ENCODE measurements around the gene DHRSX.

The DHRSX gene

DNA sequence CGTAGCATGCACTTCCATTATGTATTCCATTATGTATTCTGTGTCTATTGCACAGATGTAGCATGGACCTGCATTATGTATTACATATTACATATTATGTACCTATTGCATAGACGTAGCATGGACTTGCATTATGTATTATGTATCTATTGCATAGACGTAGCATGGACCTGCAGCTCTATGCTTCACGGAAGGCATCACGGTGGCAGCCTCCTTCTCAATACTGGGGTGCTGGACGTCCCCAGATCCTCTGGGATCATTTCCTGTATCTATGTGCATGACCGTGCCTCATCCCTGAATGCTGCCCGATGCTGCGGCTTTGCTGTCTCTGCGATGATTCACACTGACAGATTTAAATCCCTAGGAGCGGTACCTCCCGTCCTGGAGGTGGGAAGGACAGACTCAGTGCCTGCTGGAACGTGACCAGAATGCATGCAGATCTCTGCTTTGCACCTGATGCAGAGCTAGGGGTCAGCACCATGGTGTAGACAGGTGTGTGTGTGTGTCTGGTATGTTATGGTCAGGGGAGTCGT is 317.5 kb downstream of the DHRSX start (continued):
- TF ChIP-seq TCF7L2 (IDR thresholded peaks at IDR 0.05; ENCODE audit: borderline replicate concordance, low read depth, low read length): no peak
- TF ChIP-seq, protein P1, sequence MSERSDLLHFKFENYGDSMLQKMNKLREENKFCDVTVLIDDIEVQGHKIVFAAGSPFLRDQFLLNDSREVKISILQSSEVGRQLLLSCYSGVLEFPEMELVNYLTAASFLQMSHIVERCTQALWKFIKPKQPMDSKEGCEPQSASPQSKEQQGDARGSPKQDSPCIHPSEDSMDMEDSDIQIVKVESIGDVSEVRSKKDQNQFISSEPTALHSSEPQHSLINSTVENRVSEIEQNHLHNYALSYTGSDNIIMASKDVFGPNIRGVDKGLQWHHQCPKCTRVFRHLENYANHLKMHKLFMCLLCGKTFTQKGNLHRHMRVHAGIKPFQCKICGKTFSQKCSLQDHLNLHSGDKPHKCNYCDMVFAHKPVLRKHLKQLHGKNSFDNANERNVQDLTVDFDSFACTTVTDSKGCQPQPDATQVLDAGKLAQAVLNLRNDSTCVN (tag by site-specific recombination; optimal IDR thresholded peaks at IDR 0.05): no peak
- TF ChIP-seq ZNF830 (tag by site-specific recombination; IDR thresholded peaks at IDR 0.05; ENCODE audit: low read depth): no peak
- TF ChIP-seq ZBTB17 (tag by site-specific recombination; IDR thresholded peaks at IDR 0.05): no peak

DNA sequence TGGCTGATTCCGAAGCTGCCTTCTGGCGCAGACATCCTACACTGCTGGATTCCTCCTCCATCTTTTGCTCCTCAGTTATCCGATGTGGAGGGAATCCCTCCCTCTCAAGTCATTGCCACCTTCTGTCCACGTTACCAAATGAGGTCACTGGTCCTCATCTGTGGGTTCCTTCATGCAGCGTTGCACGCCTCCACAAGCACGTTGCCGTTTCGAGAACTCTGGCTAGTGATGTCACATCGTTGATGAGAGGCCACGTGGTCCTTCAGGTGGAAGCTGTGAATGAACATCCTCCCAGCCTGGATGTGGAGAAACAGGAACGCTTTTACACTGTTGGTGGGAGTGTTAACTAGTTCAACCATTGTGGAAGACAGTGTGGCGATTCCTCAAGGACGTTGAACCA is 323.2 kb downstream of the DHRSX start:
- CTCF ChIA-PET: no interaction called here
- no peaks in the 10 kb centered on the region for H3K4me1 ChIP-seq (ENCODE audit: control insufficient read depth, insufficient read depth, low read length)
- H3K36me3 ChIP-seq (ENCODE audit: control insufficient read depth in 2 of 2, insufficient read depth in 1 of 2, low read length in 2 of 2): no peaks in the 10 kb centered on the region
- H3K4me3 ChIP-seq (ENCODE audit: low read depth, low read length): no peak overlapping the region
- no peak overlapping the region for H3K27ac ChIP-seq (ENCODE audit: extremely low read depth, low read depth, low read length)
- POLR2A ChIA-PET: no interaction called here
- no peak for TF ChIP-seq ZNF184 (tag by site-specific recombination; IDR thresholded peaks at IDR 0.05)
- TF ChIP-seq, protein P2, sequence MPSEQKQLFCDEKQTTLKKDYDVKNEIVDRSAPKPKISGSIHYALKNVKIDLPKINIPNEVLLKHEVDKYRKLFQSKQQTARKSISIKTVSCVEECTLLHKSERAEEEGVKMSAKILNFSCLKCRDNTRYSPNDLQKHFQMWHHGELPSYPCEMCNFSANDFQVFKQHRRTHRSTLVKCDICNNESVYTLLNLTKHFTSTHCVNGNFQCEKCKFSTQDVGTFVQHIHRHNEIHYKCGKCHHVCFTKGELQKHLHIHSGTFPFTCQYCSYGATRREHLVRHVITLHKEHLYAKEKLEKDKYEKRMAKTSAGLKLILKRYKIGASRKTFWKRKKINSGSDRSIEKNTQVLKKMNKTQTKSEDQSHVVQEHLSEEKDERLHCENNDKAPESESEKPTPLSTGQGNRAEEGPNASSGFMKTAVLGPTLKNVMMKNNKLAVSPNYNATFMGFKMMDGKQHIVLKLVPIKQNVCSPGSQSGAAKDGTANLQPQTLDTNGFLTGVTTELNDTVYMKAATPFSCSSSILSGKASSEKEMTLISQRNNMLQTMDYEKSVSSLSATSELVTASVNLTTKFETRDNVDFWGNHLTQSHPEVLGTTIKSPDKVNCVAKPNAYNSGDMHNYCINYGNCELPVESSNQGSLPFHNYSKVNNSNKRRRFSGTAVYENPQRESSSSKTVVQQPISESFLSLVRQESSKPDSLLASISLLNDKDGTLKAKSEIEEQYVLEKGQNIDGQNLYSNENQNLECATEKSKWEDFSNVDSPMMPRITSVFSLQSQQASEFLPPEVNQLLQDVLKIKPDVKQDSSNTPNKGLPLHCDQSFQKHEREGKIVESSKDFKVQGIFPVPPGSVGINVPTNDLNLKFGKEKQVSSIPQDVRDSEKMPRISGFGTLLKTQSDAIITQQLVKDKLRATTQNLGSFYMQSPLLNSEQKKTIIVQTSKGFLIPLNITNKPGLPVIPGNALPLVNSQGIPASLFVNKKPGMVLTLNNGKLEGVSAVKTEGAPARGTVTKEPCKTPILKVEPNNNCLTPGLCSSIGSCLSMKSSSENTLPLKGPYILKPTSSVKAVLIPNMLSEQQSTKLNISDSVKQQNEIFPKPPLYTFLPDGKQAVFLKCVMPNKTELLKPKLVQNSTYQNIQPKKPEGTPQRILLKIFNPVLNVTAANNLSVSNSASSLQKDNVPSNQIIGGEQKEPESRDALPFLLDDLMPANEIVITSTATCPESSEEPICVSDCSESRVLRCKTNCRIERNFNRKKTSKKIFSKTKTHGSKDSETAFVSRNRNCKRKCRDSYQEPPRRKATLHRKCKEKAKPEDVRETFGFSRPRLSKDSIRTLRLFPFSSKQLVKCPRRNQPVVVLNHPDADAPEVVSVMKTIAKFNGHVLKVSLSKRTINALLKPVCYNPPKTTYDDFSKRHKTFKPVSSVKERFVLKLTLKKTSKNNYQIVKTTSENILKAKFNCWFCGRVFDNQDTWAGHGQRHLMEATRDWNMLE (tag by site-specific recombination; conservative IDR thresholded peaks at IDR 0.05; ENCODE audit: low read depth): no peak
- TF ChIP-seq ZNF37A (tag by site-specific recombination; IDR thresholded peaks at IDR 0.05): no peak
- no peak for TF ChIP-seq ZNF132 (tag by site-specific recombination; IDR thresholded peaks at IDR 0.05; ENCODE audit: borderline replicate concordance)
- TF ChIP-seq ZNF571 (tag by site-specific recombination; IDR thresholded peaks at IDR 0.05): no peak
- TF ChIP-seq ZNF266 (tag by site-specific recombination; IDR thresholded peaks at IDR 0.05; ENCODE audit: low read depth): no peak
- TF ChIP-seq TCF7L2 (IDR thresholded peaks at IDR 0.05; ENCODE audit: borderline replicate concordance, low read depth, low read length): no peak
- no peak for TF ChIP-seq EGR2 (tag by site-specific recombination; IDR thresholded peaks at IDR 0.05; ENCODE audit: low read depth)
- TF ChIP-seq ZNF121 (tag by site-specific recombination; IDR thresholded peaks at IDR 0.05): no peak
- TF ChIP-seq ZNF529 (tag by site-specific recombination; IDR thresholded peaks at IDR 0.05; ENCODE audit: insufficient replicate concordance): no peak
- no peak for TF ChIP-seq ZNF404 (tag by site-specific recombination; IDR thresholded peaks at IDR 0.05)
- no peak for TF ChIP-seq MZF1 (tag by site-specific recombination; IDR thresholded peaks at IDR 0.05; ENCODE audit: borderline replicate concordance)
- TF ChIP-seq ZSCAN16 (tag by site-specific recombination; IDR thresholded peaks at IDR 0.05): no peak
- no peaks in the 10 kb centered on the region for H3K9me3 ChIP-seq (ENCODE audit: control insufficient read depth, insufficient read depth, low read depth, low read length)

DNA sequence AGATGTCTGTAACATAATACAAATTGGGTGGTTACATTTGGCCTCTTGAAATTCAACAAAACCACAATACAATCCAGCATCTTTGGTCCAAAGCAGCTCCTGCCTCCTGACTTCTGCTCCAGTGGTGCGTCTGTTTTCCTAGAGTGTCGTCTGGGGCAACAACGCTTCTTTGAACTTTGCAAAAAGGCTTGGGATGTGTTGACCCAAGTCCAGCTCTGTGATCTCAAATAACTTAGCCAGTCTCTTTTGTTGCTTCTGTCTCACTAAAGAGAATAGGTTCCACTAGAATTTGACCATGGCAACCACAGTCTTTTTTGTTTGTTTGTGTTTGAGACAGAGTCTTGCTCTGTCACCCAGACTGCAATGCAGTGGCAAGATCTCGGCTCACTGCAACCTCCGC is 324.0 kb downstream of the DHRSX start:
- no peak overlapping the region for H3K27ac ChIP-seq (ENCODE audit: extremely low read depth, low read depth, low read length)
- no peak overlapping the region for H3K4me3 ChIP-seq (ENCODE audit: low read depth, low read length)
- no peaks in the 10 kb centered on the region for H3K4me1 ChIP-seq (ENCODE audit: control insufficient read depth, insufficient read depth, low read length)
- ChIA-PET POLR2A (no interaction called here), CTCF (no interaction called here)
- H3K9me3 ChIP-seq (ENCODE audit: control insufficient read depth, insufficient read depth, low read depth, low read length): no peaks in the 10 kb centered on the region
- no peak for TF ChIP-seq ZNF16 (tag by site-specific recombination; IDR thresholded peaks at IDR 0.05; ENCODE audit: low read depth)
- no peak for TF ChIP-seq ZNF433 (tag by site-specific recombination; IDR thresholded peaks at IDR 0.05; ENCODE audit: low read depth)
- no peak for TF ChIP-seq ZNF626 (tag by site-specific recombination; IDR thresholded peaks at IDR 0.05)
- H3K36me3 ChIP-seq (ENCODE audit: control insufficient read depth in 2 of 2, insufficient read depth in 1 of 2, low read length in 2 of 2): no peaks in the 10 kb centered on the region

All from HEK293 (cell line).